ENCODE results near the gene GIMD1.
"Not testable (repeated sequence)": the region's sequence is repeated elsewhere in the genome, so short reads cannot be mapped to it uniquely, and the experiment has no call there.

Gene GIMD1

DNA sequence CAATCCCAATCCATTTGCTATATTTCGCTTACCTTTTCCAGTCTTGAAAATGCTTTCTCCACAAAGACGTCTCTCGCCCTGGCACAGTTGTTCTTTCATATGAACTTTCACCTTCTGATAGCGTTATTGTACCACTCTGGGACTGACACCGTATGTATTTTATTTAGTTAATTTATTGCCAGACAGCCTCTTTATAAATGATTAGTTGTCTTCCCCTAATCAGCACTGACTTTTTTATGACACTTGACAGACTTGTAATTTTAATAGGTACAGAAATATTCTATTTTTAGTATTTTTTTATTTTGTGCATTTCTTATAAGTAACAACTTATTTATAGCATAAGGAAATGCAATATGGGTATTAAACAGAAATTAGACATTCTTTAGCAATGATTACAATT lies at the start of gene GIMD1:
TSS of gene GIMD1 (minus strand) at position 101 of the 400 bp plus-strand sequence. CDS start 1,343 bp downstream, outside the sequence.
- DNase-seq (ENCODE audit: low read depth): no peak

DNA sequence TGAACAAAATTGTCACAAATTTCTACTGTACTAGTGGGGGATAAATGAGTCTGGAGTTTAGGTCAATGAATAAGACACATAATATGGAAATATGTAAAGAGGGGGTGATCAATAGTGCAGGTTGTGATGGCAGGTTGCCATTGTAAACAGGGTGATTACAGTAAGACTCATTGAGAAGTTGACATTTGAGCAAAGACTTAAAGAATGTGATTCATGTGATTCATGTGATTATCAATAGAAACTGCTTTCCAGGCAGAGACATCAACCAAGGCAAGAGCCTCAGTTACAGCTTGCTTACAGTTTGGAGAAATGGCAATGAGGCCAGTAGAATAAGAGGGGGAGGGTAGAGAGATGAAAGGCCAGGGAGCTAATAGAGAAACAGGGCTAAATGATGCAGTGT lies 45.8 kb upstream of the GIMD1 start:
- DNase-seq (ENCODE audit: low read depth): no peak

DNA sequence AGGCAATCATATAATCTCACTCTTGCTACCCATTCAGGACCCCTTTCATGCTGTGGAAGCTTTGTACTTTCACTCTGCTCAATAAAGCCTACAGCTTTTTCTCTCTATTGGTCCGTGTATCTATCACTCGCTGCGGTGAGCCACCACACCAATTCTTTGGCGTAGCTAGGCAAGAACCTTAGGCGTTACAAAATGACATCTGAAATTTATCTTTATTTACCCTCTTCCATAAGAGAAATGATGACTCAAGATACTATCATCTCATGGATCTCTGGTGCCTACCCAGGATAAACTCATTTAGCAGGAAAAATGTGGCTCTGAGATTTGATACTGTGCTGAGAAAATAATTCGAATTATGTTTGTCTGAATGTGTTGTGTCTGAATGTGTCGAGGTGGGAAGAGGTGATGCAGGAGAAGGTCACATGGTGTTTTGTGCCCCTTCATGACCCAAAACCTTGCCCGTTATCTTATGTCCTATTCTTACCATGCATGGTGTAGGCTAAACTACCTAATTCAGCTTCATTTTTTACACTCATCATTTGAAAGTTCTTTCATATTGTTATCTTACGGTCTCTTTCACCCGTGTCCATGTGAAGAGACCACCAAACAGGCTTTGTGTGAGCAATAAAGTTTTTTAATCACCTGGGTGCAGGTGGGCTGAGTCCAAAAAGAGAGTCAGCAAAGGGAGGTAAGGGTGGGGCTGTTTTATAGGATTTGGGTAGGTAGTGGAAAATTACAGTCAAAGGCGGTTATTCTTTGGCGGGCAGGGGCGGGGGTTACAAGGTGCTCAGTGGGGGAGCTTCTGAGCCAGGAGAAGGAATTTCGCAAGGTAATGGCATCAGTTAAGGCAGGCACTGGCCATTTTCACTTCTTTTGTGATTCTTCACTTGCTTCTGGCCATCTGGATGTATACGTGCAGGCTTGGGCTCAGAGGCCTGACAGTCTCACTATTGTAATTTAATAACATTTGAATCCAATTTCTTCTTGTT lies 41.6 kb upstream of the GIMD1 start:
- DNase-seq (ENCODE audit: low read depth): no peak

DNA sequence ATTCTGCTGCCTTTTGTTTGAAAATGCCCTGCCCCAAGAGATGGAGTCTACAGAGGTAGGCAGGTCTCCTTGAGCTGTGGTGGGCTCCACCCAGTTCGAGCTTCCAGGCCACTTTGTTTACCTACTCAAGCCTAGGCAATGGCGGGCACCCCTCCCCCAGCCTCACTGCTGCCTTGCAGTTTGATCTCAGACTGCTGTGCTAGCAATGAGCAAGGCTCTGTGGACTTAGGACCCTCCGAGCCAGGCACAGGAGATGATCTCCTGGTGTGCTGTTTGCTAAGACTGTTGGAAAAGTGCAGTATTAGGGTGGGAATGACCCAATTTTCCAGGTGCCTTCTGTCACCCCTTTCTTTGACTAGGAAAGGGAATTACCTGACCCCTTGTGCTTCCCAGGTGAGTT lies 39.4 kb upstream of the GIMD1 start:
- not testable (repeated sequence) for DNase-seq (ENCODE audit: low read depth)

DNA sequence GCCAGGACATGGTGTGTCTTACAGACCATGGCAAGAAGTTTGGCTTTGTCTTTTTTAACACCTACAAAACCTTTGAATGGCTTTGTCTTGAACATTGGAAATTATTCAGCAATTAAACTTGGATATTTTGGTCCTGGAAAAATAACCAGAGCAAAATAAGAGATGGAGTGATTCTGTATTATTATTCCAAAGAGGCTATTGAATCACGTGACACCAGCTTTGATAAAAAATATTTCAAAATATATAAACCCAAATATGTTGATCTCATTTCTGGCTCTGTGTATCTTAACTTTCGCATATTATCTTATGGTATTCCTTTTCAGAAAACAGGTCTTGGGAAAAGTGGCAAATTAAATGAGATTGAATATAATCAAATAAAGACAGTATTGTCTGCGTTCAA lies 32.6 kb upstream of the GIMD1 start:
- no peak for DNase-seq (ENCODE audit: low read depth)

DNA sequence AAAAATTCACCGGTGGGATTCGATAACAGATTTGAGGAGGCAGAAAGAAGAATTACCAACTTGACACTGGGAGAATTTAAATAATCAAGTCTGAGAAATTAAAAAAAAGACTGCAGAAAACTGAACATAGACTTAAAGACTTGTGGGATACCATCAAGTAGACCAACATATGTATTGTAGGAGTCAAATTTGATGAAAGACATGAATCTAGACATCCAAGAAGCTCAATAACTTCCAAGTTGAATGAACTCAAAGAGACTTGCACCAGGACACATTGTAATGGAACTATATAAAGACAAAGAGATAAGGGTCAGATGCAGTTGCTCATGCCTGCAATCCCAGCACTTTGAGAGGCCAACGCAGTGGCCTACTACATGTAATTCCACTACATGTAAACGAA lies 30.3 kb upstream of the GIMD1 start:
- not testable (repeated sequence) for DNase-seq (ENCODE audit: low read depth)

DNA sequence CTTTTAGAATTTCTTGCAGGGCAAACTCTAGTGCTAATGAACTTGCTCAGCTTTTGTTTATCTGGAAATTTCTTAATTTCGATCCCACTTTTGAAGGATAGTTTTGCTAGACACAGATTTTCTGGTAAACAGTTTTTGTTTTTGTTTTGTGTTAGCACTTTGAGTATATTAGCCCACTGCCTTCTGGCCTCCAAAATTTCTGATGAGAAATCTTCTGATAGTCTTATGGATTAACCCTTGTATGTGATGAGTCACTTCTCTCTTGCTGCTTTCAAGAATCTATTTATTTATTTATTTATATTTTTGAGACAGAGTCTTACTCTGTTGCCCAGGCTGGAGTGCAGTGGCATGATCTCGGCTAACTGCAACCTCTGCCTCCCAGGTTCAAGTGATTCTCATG lies 27.0 kb upstream of the GIMD1 start:
- DNase-seq (ENCODE audit: low read depth): no peak

DNA sequence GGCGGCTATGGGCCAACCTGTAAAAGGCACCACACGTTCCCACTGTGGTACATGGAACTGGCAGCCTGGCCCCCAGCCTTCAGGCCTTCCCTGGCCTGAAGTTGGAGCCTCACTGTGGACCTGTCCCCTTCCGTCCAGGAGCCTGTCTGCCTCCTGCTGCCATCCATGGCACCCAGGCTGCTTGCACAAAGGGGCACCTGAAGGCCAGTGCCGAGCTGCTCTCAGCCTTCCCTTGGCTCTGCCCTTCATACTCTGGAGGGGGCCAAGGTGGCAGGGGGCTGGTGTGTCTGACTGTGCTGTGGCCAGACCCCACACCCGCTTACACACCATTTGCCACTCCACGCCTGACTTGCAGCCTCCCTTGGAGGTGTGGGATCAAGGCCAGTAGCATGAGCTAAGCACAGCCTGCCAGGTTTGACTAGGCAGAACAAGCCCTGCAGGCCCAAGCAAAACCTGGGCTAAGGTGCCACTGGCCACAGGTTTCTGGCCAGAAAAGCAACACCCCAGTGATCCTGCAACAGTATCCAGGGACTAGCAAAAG lies 17.3 kb upstream of the GIMD1 start:
- no peak for DNase-seq (ENCODE audit: low read depth)

DNA sequence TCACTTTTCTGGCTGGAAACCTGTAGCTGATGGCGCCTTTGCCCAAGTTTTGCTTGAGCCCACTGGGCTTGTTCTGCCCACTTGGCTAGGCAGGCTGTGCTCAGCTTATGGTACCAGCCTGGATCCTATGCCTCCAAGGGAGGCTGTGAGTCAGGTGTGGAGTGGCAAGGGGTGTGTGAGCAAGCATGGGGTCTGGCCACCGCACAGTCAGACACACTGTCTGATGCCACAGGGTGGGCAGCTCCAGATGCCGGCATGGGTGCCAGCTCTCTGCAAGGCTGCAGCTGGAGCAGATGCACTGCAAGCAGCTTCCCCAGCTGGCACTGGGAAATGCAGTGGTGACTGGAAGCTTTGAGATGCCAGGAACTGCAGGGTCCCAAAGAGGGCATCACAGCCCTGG lies 16.3 kb upstream of the GIMD1 start:
- no peak for DNase-seq (ENCODE audit: low read depth)

DNA sequence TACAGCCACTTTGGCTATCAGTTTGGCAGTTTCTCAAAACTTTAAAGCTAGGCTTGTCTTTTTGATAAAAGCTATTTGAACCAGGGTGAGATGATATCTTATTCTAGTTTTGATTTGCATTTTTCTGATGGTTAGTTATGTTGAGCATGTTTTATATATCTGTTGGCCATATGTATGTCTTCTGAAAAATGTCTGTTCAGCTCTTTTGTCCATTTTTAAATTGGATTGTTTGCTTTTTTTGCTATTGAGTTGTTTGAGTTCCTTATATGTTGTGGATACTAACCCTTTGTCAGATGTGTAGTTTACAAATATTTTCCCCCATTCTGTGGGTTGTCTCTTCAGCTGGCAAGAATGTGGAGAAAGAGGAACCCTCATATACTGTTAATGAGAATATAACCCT lies 11.6 kb upstream of the GIMD1 start:
- DNase-seq (ENCODE audit: low read depth): no peak

DNA sequence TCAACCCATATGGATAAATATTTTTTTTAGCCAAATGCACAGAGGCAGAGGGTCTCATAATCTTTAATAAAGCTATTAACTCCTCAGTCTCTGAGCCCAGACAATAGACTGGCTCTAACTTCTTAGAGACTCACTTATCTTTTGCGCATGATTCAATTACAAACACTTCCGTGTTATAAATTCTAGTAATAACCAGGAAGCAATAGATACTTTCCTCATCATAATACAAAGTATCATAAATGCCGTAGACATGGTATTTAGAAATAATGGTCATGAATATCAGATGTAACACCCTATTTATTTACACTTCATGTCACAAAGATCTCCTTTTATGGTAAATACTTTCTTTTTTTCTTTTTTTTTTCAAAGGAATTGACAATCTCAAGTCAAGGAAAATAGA lies 4.4 kb upstream of the GIMD1 start:
- no peak for DNase-seq (ENCODE audit: low read depth)

DNA sequence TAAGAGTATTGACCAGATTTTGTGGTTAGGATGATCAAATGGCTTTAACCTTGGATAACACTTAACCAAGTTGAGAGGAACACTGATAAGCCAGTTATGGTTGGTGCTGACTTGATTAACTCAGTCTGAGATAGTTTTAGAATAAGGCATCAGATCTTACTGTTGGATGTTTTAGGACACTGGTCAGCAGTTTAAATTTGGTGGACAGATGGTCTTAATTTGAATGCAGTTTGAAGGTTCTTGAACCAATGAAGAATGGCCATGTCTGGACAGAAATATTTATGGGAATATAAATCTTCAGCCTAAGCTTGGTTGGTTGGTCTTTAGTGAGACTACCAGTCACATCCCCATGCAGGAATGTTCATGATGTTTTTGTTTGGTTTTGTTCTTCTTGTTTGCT lies 2.6 kb upstream of the GIMD1 start:
- DNase-seq (ENCODE audit: low read depth): no peak

DNA sequence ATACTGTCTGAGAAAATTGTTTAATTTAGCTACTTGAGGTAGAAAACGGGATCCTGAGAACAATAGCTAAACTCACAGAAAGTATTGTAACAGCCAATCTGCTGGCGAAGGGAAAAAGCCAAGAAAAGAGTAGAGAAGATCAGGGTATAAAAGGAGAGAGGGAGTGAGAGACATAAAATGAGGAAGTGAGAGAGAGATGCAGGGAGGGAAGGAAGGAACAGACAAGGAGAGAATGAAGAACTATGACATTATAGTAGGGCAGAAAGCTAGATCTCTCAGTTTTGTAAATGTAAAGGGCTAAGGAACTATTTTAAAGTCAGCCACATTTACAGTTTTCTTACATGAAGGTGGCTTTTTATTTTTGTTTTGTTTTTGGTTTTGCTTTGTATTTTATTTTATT lies 1.6 kb upstream of the GIMD1 start:
- no peak for DNase-seq (ENCODE audit: low read depth)

DNA sequence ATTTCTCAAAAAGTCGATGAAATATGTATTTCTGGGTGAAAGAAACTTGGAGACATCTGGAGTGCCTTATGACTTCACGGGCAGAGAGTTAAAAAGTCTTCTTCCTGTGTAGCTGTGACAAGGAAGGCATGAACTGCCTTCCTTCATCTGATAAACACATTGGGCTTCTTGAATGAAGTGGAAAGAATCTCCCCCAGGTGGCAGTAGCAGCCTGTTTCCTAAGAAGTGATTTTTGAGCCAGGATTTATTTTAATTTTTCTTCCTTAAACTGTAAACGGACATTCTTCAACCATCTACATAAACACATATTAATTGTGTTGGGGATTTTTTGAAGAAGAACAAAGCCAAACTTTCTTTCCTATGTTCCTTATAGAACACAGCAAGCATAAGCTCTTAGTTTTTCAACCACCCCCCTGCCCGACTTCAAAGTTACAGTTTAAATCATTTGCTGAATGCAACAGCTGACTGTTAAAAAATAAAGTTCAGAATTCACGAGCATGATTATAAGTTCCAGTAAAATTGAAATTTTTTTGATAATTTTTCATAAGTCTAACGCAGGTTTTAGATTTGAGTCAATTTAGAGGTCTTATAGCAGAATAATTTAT lies 980 bp upstream of the GIMD1 start:
- DNase-seq (ENCODE audit: low read depth): no peak

DNA sequence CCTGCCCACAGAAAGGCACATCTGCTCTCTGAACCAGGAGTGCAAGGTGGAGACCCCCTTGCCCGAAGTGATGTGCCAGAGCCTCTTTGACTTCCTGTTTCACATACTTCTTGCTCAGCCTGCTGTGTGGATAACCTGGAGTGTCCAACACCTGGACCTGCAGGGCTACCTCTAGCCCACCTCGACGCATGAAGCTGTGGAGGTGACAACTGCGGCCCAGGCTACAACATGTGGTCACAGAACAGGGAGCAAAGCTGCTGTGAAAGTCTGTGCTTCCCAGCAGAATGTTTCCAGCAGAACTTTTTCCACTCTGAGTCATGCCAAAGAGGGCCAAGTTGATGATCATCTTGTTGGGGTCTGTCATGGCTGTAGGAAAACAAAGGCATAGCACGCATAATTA lies 1.5 kb downstream of the GIMD1 start:
- no peak for DNase-seq (ENCODE audit: low read depth)

DNA sequence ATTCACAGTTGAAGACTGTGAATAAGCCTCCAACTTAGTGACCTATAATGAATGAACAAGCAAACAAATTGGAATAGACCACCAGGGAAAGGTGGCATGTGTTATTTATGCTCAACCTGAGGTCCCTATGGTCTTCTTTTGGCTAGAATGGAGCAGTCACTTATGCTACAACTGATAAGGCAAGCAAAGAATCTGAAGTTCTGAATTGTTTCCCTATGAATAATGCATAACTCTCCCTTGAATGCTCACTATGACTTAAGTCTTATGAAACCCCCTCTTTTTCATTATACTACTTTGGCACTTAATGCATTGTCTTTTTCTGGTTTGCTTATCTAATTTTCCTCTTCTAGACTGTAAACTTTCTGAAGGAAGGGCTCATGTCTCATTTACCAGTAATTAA lies 2.6 kb downstream of the GIMD1 start:
- DNase-seq (ENCODE audit: low read depth): no peak

DNA sequence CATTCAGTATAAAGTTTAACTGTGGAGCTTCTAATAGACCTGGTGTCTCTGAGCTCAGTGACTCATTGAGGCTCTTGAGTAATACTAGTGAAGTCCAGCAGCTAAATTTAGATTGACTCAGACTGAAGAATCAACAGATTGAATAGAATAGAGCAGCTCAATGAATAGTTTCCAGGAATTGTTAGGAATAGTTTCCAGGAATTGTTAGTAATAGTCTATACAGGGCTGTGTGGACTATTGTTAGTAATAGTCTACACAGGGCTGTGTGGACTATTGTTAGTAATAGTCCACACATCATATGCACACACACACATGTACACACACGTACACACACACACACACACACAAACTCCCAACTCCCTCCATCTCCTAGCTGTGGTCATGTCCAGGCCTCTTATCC lies 3.0 kb downstream of the GIMD1 start:
- DNase-seq (ENCODE audit: low read depth): no peak

DNA sequence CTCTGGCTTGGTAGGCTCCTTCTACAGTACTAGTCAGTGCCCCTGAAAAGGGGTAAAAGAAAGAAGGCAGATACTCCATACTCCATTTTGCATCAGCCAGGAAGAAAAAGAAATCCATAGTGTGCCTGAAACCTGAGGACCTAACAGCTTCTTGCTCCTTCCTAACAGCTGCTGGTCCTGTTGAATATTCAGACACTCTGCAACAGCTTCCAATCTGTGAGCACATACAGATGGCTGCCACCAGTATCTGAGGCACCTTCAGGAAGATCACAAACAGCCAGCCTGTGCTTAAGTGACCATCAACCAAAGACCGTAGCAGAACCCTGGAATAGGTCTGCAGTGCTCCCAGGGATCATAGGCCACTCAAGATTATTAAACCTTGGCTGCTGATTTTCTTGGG lies 4.3 kb downstream of the GIMD1 start:
- no peak for DNase-seq (ENCODE audit: low read depth)

DNA sequence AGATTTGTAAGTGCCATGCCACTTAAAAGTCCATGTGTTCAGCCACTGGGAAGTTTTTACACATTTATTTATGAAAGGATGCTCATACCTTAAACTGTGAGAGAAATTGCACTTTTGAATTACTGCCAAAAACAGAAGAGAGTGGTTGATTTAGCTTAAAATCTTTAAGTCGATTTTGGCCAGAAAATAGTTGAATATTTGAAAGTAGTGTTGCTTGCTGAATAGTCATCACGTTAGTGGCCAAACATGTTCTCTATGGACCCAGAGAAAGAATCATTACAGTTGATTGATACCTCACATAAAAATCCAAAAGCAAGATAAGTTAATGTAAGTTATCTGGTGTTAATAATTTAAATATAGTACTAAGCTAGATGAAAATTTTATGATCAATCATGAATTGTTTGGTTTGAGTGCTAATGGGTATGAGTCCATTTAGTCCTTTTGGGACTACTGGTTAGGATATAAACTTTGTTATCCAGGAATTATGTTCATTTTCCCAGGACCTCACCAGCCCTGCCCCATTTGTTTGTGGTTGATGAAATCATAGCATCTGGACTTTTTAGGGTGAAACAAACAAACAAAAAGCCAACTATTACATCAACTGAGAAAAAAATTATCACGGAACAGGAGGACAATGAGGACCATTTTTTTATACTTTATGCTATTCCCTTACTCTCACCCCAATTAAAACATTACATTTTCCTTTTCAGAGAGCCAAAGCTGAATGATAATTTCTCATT lies 6.3 kb downstream of the GIMD1 start:
- DNase-seq (ENCODE audit: low read depth): no peak

DNA sequence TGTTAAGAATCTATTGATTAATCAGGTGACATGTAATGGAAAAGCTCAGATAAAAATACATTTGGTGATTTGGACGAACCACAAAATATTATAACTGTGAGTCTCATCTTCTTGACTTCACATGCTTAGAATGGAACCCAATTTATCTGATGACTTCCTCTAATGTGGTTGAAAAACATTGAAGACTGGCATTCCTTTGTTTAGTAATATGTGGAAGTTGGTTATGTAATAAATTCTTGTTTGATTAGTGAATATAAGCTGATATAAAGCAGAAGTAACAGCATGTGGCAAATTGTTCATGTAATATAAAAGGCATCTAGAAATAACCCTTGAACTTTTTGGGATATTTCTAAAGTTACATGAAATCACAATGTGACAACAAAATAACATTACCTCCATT lies 9.7 kb downstream of the GIMD1 start:
- DNase-seq (ENCODE audit: low read depth): no peak

DNA sequence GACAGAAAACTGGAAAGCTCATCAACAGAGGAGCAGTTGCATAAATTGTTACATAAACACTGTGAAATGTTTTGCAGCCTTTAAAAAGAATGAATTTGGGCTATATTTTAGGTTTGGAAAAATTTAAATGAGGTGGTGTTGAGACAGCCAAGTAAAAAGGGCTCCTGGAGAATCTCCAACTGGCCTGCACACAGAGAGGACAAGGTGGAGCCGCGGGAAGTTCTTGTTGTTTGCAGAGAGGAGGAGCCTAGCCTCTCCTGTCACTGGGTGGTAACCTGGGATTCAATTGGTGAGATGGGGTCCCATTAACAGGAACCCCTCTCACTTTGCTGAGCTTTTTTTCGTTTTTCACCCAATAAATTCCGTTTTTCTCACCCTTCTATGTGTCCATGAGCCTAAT lies 13.4 kb downstream of the GIMD1 start:
- DNase-seq (ENCODE audit: low read depth): no peak

DNA sequence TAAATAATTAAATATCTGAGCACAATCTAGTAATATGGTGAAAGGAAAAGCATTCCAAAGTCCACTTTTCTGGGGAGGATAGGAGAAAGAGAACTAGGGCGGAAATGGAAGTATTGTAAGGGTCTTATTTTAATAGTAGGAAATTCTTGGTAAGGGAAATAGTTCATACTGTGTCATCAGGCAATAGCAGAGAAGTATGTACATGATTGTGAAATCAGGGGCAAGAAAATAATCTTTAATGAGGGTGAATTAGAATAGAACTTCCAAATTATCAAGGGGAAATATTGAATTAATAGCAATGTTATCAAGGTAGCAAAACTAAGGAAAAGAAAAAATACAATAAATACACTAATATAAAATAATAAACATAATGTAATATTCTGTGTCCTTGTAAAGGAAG lies 14.8 kb downstream of the GIMD1 start:
- no peak for DNase-seq (ENCODE audit: low read depth)

DNA sequence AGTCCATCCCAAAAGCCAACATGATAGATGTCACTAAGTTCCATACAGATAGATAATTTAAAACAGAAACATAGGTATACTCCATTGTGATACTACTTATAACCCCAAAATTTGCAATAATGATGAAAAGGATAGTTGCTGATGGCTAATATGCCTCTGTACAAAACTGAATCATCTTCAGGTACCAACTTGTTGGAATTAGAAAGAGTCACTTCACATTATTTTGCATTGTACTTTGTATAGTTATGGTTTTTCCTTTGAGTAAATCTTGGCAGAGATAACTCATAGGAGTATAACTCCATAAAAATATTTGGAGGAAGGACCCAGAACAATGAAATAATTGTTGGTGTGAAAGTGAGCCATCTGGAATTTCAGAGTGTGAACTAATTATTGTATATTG lies 17.6 kb downstream of the GIMD1 start:
- no peak for DNase-seq (ENCODE audit: low read depth)
